ENCODE data around the gene IMPG1.

IMPG1 gene

GRCh38 chr6:75892384-75892783, 180.1 kb downstream of the IMPG1 start:
- no peak for DNase-seq

GRCh38 chr6:75884822-75885221, 187.6 kb downstream of the IMPG1 start:
- no peak for DNase-seq

- no peak for DNase-seq
These were observed 189.7 kb downstream of the IMPG1 start for GRCh38 chr6:75882734-75883133.

- no peak for DNase-seq
These were observed 192.2 kb downstream of the IMPG1 start for GRCh38 chr6:75880305-75880704.

GRCh38 chr6:75876152-75876551, 196.3 kb downstream of the IMPG1 start:
- DNase-seq: no peak

- DNase-seq: no peak
These were observed 198.2 kb downstream of the IMPG1 start for GRCh38 chr6:75874224-75874623.
